ENCODE results near the gene CFAP91.

CFAP91 gene

GRCh38 chr3:119745942-119746341, 43.1 kb downstream of the CFAP91 start:
- DNase-seq: no peak

GRCh38 chr3:119746423-119746822, 43.6 kb downstream of the CFAP91 start:
- DNase-seq: no peak

GRCh38 chr3:119747357-119747756, 44.5 kb downstream of the CFAP91 start:
- no peak for DNase-seq

GRCh38 chr3:119748991-119749390, 46.2 kb downstream of the CFAP91 start:
- no peak for DNase-seq

- DNase-seq: no peak
Observed at GRCh38 chr3:119751423-119751822, 48.6 kb downstream of the CFAP91 start.
